GM23248 (cell line): Measurements from ENCODE around the gene MOB4.

Source experiments
- EZH2 ChIP-seq: fragments of 200-600 bp; sonication (generic); IDR thresholded peaks from 2 replicates; pipeline ENCODE4 v1.6.1; 2018; ENCODE audit warnings: antibody characterized with exemption, mild to moderate bottlenecking; ENCODE audit not compliant: insufficient read depth, poor library complexity, severe bottlenecking
- EZH2phosphoT487 ChIP-seq: fragments of 200-600 bp; sonication (generic); IDR thresholded peaks from 2 replicates; pipeline ENCODE4 v1.6.1; 2018; ENCODE audit warnings: antibody characterized with exemption, moderate library complexity, mild to moderate bottlenecking, low read depth; ENCODE audit not compliant: insufficient read depth

DNA sequence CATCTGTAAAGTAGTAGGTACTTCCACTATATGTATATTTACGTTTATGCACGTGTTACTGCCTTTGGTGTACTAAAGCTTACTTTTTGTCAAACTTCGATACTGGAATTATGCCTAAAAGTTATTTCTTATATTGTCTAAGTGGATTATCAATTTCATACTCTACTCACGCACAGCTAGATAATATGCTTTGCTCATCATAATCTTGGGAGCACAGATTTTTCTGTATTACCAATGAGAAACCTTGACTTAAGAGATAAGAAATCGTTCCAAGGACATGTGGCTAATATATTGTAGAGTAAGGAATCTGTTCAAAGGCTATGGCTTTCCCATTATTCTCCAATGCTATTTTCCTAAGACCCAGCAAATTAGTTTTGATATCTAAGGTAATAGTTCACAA, 9.2 kb upstream of the MOB4 start:
- TF ChIP-seq EZH2 (no peak), EZH2phosphoT487 (no peak)
